Mucosa of descending colon (tissue), 3 donors: ENCODE results near the gene PFKL. TPM values are rescaled to one million over a fixed set of nuclear protein-coding genes. Genes with fewer than 3 reads are reported as not detected.
A peak's percentile ranks its signal among the peaks of the same experiment; 100 is the strongest.

Experiments
- ATAC-seq: fragments of 200-7000 bp; cut with Tn5 transposase; one replicate; pipeline ENCODE4 v1.9.1; 2020; ENCODE audit warnings: mild to moderate bottlenecking, moderate library complexity
- DNase-seq, 3 donors: peaks; one replicate each; pipeline ENCODE4 v3.0.0-alpha.2; 2020
- H3K36me3 ChIP-seq: fragments of 200-600 bp; one replicate; pipeline ENCODE4 v1.8.0; 2021; ENCODE audit warnings: low read depth, mild to moderate bottlenecking
- H3K4me1 ChIP-seq: fragments of 200-600 bp; one replicate; pipeline ENCODE4 v1.8.0; 2021; ENCODE audit warnings: low read depth, mild to moderate bottlenecking
- H3K4me3 ChIP-seq: fragments of 200-600 bp; one replicate; pipeline ENCODE4 v1.8.0; 2021; ENCODE audit warnings: mild to moderate bottlenecking
- H3K9me3 ChIP-seq: fragments of 200-600 bp; one replicate; pipeline ENCODE4 v1.8.0; 2021; ENCODE audit warnings: mild to moderate bottlenecking
- intact Hi-C, 2 donors: fragments of 100-400 bp; cut with DNase I in 1 of 2; cut with micrococcal nuclease in 1 of 2; formaldehyde crosslinking; loops; one replicate each; pipeline versions ENCODE4 v1.11.0 to v1.11.1; 2022; cut with DNase I, micrococcal nuclease
- total RNA-seq, 3 donors: library from RNA; stranded (reverse); fragmentation: NEBNext Ultra II Directional in 2 of 3; extraction: Animal tissue kit (Norgen Biotek cat#: 25700) in 2 of 3; gene quantifications; one replicate each; pipeline versions ENCODE4 v1.2.1 to v1.2.4, GENCODE V29; 2021 to 2023
- TF ChIP-seq, protein P1 (sequence below): fragments of 200-600 bp; IDR thresholded peaks from one replicate; pipeline ENCODE4 v1.8.0; 2022; ENCODE audit warnings: antibody characterized with exemption, mild to moderate bottlenecking
- donor health status: DM: no; HTN: no; CAD: no; lungs with moderate emphysema.
- donor health status: DM: no; HTN: no; CAD: no.
- donor health status: DM: no; HTN: yes; CAD: no.

Gene PFKL
- total RNA-seq, 3 donors from 2014 or later: 150 to 299 (median 237) TPM

DNA sequence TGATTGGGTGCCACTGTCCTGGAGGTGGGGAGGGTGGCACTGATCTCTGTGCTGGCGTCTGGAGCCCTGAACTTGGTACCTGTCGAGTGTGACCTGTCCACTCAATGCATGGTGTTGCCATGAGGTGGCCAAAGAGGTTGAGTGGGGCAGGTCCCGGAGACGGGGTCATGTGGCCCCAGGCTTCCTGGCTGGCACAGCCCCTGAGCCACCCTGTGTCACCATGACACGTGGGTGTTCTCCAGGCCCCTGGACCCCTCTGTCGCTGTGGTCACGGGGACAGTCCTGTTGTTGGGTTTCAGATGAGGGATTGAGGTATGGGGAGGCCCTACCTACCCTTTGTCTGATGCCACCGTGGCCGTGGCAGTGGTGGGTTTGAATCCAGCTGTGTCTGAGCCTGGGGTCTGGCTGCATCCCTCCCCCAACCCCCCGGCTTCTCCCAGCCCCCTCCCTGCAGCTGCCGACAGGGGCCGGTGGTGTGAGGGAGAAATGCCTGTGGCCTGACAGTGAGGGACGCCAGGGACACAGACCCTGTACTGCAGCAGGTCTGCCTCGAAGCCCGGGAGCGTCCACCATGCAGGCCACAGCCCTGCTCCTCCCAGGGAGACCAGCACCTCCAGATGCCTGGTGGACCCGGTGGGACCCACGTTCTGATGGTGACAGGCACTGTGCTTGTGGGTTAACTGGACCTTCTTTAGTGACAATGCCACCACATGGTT lies 65.6 kb downstream of the PFKL start:
- intact Hi-C loops: no loop called here
- Histone ChIP-seq H3K4me1 (no peaks in the 10 kb centered on the region), H3K36me3 (no peaks in the 10 kb centered on the region), H3K4me3 (no peak overlapping the region), H3K9me3 (no peaks in the 10 kb centered on the region)
- DNase-seq (no peak), ATAC-seq (no peak)
- TF ChIP-seq, protein P1, sequence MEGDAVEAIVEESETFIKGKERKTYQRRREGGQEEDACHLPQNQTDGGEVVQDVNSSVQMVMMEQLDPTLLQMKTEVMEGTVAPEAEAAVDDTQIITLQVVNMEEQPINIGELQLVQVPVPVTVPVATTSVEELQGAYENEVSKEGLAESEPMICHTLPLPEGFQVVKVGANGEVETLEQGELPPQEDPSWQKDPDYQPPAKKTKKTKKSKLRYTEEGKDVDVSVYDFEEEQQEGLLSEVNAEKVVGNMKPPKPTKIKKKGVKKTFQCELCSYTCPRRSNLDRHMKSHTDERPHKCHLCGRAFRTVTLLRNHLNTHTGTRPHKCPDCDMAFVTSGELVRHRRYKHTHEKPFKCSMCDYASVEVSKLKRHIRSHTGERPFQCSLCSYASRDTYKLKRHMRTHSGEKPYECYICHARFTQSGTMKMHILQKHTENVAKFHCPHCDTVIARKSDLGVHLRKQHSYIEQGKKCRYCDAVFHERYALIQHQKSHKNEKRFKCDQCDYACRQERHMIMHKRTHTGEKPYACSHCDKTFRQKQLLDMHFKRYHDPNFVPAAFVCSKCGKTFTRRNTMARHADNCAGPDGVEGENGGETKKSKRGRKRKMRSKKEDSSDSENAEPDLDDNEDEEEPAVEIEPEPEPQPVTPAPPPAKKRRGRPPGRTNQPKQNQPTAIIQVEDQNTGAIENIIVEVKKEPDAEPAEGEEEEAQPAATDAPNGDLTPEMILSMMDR: no peak

DNA sequence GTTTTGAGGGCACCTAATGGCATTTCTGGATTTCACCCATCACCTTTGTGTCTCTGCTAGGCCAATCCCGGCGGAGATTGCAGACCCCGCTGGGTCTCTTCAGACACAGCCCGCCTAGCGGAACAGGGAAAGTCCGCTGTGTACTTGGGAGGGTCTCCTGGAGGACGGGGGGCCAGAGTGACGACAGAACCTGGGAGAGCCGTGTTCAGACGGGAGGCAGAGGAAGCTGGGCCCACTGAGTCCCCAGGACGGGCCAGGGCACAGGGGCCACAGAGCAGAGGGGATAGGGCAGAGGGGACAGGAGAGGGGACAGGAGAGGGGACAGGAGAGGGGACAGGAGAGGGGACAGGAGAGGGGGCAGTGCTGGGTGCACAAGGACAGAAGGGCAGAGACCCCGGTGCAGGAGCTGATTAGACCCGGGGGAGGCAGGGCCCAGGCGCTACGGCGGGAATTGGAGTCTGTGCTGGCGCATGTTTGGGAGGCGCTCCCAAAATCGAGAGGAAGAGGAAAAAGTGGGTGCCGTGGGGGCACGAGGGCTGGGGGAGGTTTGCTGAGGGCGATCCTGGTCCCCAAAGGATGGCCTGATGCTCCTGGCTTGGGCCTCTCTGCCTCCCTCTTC lies 66.2 kb downstream of the PFKL start:
- H3K9me3 ChIP-seq: no peaks in the 10 kb centered on the region
- intact Hi-C loops: no loop called here
- TF ChIP-seq, protein P1: no peak
- no peak overlapping the region for H3K4me3 ChIP-seq
- ATAC-seq (no peak), DNase-seq (no peak)
- H3K36me3 ChIP-seq: no peaks in the 10 kb centered on the region
- no peaks in the 10 kb centered on the region for H3K4me1 ChIP-seq

DNA sequence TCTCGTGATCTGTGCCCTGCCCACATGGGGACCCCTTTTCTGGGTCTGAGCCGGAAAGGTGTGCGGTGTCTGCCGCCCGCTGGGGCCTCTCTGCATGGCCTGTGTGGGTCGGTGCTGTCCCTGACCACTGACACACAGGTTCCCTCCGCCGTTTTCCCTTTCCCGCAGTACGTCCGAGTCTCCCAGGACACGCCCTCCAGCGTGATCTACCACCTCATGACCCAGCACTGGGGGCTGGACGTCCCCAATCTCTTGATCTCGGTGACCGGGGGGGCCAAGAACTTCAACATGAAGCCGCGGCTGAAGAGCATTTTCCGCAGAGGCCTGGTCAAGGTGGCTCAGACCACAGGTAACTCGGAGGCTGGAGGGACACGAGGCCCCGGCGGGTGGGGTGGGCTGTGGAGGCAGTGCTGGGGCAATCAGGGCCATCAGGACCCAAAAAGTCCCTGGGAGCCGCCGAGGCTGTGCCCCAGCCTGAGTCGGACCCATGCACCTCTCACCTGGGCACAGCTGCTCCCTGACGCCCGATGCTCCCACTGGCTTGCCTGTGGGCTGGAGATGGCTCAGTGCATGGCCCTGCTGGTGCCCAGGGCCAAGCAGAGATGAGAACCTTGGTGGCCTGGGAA lies 66.8 kb downstream of the PFKL start:
- H3K4me1 ChIP-seq: no peaks in the 10 kb centered on the region
- ATAC-seq (no peak), DNase-seq (no peak)
- H3K36me3 ChIP-seq: no peaks in the 10 kb centered on the region
- no peaks in the 10 kb centered on the region for H3K9me3 ChIP-seq
- intact Hi-C loops: no loop called here
- H3K4me3 ChIP-seq: no peak overlapping the region
- TF ChIP-seq, protein P1: no peak

DNA sequence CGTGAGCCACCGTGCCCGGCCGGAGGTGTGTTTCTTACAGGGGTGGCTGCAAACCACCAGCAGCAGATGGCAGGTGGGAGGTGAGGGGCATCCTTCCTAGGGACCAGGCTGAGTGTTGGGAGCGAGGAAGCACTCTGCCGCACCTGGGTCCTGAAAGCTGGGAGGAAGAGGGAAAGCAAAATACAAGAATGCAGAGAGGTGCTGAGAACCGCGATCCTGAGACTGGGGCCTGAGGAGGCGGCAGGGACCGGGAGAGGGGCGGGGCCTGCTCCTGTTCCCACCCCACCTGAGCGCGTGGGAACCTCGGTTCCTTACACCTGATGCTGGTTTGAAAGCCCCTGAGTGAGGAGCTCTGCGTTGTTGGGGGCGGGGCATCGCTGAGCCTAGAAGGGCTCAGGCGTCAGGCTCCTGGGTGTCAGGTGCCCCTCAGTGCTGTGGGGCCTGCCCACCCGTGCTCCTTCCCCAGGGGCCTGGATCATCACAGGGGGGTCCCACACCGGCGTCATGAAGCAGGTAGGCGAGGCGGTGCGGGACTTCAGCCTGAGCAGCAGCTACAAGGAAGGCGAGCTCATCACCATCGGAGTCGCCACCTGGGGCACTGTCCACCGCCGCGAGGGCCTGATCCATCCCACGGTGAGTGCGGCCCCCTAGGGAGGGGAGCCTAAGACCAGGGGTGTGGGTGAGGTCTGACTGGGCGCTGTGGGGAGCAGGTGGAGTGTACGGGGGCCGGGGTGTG lies 69.0 kb downstream of the PFKL start:
- Histone ChIP-seq H3K36me3 (no peaks in the 10 kb centered on the region), H3K4me1 (no peaks in the 10 kb centered on the region), H3K9me3 (no peaks in the 10 kb centered on the region), H3K4me3 (no peak overlapping the region)
- TF ChIP-seq, protein P1: no peak
- ATAC-seq (peak; percentile 25), DNase-seq (peak in 1 of 3 donors; percentile 23)
- intact Hi-C loops: no loop called here

DNA sequence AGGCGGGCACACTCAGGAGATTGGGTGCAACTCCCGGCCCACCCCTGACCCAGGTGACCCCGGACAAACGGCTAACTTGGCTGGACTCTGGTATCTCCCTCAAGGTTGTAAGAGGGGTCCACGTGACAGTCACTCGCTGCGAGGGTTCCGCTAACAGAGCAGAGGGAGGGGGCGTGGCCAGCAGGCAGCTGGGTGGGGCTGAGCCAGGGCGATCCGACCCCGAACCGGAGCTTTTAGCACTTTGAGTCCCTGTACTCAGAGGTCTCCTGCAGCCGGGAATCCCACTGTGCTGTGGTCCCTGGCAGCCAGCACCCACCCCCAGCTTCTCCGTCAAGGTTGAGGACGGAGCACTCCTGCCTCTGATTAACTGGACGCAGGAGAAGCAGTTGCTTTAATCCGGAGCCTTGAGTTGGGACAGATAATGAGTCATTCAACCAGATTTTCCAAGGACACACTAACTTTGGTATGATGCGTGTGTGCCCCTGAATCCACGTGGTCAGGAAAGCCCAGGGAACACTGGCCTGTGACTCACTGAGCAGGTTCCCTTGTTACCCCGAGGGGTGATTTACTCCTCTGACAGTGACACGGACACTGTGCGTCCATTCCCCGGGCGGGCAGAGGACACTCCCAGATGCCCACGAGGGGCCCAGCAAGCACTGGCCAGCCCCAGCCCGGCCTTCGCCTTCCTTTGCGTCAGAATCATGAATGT lies 70.3 kb downstream of the PFKL start:
- Histone ChIP-seq H3K4me3 (no peak overlapping the region), H3K4me1 (peaks cover 2% of the 10 kb centered on the region), H3K36me3 (no peaks in the 10 kb centered on the region), H3K9me3 (no peaks in the 10 kb centered on the region)
- intact Hi-C loops: no loop called here
- peak; percentile 51 for ATAC-seq
- peak in 1 of 3 donors; percentile 43 for DNase-seq
- TF ChIP-seq, protein P1: no peak
